Bone marrow (tissue), 2 donors: Measurements from ENCODE around the gene SLC25A23.
A peak's percentile ranks its signal among the peaks of the same experiment; 100 is the strongest.

Experiments used
- DNase-seq, 2 donors: peaks; one replicate each; lab custom pipeline; 2025; lab: John Stamatoyannopoulos, UW

The SLC25A23 gene

DNA sequence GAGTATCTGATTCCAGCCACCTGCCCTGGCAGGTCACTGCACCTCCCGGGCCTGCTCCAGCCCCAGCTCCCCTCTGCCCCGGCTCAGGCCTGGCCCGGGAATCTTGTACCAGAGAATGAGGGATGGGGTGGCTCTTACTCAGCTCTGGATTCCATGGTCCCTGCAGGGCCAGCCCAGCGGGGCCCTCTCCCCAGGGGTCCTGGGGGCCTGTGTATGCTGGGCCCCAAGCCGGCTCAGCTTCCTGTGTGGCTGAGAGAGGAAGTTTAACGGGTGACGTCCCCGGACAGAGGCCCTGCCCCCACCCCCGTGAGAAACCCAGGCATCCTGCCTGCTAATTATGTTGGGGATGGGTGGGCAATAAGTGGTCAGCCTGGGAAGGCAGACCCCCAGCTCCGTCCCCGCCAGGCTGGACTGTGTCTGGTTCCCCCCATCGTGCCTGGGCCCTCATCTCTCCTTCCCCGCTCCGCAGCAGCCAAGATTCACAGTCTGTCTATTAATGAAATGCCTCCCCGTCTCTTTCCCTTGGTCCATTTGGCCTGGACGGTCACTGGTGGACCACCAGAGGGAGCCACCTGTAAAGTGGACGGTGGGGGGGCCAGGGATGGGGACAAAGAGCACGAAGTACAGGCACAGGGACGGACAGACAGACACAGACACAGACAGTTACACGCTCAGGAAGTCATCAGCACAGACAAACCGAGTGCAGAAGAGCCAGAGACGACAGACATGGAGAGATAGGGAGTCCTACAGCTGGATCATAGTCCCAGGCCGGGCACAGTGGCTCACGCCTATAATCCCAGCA lies 22.1 kb upstream of the SLC25A23 start, which contains the start of gene DENND1C:
DENND1C (minus strand) TSS at position 247 of the 802 bp plus-strand sequence; CDS start at position 155, 92 bp downstream.
- DNase-seq, result peak; percentile 22 to 64

DNA sequence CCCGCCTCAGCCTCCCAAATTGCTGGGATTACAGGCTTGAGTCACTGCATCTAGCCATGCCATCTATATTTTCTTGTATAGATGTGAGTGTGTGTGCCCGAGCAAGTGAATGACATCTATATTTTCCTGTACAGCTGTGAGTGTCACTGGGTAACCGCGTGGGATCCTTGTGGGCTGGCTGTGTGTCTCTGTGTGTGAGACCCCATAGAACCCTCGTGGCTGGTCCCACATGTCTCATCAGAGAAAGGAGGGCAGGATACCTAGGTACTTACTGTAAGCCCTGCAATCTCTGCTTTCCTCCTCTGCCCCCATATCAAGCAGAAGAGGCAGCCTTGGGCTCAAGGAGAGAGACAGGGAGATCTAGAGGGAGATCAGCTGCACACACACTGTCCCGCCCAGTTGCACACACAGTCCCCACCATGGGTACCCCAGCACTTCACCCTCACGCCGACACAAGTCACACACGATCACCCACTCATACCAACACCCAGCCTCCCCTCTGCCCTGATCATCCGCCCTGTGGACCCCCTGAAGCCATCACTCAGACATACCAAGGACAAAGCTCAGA lies 21.3 kb upstream of the SLC25A23 start:
- DNase-seq, result no peak

DNA sequence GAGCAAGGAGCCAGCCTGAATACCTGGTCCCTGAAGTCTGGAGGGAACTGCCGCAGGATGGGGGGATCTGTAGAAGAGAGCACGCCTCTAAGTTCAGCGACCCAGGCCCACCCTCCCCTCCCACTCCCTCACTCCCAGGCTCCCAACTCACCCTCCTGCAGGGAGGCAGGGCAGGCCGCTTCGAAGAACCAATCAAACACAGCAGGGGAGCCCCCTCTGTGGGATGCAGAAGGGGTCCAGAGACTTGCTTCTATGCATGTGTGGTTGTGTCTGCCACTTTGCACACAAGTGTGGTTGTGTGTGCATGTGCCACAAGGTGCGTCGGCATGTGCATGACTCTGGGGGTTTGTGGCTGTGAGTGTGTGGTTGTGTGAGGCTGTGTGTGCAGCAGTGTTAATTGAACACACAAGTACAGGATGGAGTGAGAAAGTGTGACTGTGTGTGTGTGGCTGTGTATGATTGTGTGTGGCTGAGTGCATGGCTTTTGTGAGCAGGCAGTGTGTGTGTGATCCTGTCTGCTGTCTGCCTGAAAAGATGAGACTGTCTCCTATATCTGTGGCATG lies 20.3 kb upstream of the SLC25A23 start:
- no peak for DNase-seq

DNA sequence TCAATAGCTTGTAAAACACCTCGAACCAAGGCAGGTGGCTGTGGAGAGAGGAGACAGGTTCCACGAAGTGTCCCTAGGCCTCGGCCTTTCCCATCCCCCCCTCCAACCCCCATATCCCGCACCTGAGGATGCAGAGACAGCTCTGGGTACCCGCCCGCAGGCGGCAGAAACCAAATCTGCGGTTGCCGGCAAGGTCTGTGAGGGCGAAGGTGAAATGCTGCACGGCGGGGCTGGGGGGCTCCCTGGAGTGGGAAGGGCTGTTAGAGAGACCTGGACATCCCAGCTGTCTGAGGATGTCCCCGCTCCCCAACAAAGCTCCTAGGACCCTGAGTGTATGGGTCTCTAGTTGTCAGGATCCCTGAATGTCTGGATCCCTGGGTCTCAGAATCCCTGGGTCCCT lies 19.2 kb upstream of the SLC25A23 start:
- DNase-seq, result no peak

DNA sequence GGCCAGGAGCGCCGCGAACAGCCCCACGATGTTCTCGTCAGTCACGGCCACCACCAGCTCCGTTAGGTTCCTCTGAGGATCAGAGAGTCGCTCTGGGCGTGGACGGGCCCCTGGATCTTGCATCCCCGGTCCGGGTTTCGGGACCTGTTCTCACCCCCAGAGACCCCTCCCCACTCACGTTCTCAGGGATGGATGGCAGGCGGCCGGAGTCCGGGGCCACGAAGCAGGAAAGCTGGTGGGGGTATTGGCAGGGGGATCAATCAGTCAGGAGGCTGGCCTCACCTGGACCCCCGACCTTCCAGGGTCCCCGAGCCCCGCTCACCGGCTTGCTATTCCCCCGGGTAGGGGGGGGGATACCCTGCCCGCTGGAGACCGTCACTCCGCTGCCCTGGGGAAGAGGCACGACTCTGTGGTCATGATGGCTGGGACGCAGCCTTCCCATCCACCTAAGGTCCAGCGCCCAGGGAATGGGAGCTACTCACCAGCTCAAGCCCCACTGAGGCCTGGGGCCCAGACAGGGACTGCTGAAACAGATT lies 17.4 kb upstream of the SLC25A23 start:
- no peak for DNase-seq

DNA sequence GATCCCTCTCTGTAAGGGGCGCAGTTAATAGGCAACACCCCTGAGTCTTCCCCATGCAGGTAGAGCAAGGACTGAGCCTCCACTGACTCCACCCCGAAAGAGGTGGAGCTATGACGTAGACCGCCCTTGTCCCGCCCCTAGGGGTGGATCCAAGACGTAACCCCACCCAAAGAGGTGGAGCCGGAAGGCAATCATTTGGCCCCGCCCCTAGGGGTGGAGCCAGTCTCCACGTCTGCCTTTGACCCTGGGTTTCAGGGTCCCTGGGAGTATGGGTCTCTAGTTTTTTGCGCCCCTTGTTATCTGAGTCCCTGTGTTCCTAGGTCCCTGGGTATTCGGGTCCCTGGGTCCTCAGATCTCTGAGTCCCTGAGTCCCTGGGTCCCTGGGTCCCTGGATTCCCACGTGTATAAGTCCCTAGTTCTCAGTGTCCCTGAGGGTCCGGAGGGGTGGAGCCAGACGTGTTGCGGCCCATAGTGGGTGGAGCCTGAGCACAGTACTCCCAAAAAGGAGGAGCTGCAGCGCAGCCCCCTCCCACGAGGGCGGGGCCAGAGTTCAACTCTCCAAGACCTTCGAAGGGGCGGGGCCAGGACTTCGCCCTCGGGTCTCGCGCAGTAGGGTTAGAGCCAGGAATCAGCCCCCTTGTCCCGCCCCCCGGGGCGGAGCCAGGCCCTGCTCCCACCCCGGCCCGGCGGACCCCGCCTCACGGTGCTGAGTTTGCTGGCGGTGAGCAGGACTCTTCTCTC lies 16.7 kb upstream of the SLC25A23 start:
- DNase-seq, result no peak

DNA sequence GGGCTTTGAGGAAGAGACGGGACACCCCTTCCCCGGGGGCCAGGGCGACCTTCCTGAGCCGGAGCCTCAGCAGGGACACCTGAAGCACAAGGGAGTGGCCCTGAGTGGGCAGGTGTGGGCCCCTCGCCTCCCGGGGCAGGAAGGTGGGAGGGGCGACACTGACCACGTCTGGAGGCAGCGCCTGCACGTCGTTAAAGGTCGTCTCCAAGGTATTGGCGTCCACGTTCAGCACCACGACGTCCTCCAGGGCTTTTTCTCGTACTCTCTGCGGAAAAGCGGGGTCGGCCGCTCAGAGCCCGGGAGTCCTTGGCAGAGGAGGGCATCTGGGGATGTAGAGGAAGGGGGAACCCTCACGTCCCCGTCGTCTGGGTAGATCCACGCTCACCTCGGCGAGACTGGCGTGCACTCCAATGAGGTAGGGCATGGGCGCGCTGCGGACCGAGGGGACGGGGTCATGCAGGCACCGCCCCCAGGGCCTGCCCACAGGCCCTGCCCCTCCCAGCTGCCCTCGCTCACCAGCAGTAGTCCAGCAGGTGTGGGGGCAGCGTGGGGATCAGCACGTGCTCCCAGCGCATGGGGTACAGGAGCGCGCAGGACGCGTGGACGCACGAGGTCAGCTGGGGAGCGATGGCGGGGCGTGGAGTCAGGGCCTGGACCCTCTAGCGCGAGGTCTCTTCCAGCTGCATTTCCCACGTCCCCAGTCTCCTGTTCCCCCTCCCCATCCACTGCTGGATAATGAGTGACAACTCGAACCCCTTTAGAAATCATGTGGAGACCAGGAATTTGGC lies 15.9 kb upstream of the SLC25A23 start:
- no peak for DNase-seq

DNA sequence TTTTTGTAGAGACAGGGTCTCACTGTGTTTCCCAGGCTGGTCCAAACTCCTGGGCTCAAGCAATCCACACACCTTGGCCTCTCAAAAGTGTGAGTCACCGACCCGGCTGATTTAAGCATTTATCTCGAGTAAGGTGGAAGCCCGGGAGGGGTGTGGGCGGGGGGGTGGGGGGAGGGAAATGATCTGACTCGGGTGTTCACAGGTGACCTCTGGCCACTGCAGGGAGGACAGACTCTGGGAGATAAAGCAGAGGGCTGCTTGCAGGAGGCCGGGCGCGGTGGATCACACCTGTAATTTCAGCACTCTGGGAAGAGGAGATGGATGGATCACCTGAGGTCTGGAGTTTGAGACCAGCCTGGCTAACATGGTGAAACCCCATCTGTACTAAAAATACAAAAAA lies 14.1 kb upstream of the SLC25A23 start:
- DNase-seq, result no peak

DNA sequence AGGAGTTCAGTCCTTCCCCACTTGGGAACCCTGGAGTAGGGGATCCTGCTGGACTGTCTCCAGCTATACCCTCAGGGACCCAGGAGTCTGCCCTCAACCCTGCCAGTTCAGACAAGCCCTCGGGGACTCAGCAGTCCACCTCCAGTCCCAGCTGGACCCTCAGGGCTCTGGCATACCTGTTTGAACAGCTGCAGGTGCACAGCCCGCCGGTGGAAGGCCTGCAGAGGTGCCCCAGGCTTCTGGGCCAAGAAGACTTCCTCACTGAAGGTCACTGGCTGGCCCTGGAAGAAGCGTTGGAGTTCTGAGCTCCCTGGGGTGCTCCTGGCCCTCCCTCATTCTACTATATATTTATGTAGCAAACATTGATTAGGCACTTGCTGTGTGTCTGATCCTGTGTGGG lies 13.1 kb upstream of the SLC25A23 start:
- DNase-seq, result no peak

DNA sequence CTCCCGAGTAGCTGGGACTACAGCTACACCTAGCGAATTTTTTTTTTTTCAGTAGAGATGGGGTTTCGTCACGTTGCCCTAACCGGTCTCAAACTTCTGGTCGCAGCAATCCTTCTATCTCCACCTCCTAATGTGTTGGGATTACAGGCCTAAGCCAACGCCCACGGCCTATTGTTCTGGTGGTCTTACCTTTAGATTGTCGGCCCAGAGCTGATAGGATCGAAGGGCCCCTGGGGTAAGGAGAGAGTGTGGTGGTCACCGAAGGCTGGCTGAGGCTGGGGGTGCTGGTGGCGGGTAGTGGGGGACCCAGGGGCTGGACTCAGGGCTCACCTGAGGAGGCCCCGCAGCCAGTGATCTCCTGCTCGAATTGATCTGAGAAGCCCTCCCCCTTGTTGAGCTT lies 11.5 kb upstream of the SLC25A23 start:
- no peak for DNase-seq

DNA sequence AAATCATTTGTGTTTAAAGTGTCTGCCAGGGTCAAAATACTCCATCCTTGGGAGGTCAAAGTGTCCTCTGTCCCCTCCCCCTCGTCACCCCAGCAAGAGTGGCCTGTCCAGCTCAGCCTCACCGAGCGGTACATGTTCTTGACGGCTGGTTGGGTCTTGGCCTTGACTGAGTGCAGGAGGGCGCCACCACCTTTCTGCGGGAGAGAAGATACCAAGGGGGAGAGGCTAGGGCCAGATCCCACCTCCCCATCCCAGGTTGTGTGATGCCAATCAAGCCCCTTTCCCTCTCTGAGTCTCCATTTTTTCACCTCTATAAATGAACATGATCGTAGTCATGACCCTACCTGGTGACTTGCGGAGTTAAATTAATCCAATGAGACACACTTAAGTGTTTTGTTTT lies 10.6 kb upstream of the SLC25A23 start:
- no peak for DNase-seq

DNA sequence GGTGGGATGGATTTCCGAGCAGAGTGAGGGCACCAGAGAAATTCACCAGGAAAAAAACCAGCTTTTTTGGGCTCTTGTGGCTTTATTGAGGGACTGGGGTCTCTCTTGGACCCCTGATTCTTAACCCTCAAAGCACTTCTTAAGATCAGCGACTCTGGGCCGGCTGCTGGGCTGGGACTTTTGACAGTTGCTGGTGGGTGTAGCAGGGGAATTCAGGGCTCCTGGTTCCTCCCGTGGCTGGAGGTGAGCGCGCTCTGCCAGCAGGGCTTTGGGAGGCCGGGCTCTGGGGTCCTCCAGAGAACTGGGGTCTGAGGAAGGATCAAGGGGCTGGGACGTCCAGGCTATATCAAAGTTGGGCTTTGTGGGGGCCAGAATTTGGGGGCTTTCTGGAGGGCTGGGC lies 7.8 kb upstream of the SLC25A23 start:
- DNase-seq, result no peak

DNA sequence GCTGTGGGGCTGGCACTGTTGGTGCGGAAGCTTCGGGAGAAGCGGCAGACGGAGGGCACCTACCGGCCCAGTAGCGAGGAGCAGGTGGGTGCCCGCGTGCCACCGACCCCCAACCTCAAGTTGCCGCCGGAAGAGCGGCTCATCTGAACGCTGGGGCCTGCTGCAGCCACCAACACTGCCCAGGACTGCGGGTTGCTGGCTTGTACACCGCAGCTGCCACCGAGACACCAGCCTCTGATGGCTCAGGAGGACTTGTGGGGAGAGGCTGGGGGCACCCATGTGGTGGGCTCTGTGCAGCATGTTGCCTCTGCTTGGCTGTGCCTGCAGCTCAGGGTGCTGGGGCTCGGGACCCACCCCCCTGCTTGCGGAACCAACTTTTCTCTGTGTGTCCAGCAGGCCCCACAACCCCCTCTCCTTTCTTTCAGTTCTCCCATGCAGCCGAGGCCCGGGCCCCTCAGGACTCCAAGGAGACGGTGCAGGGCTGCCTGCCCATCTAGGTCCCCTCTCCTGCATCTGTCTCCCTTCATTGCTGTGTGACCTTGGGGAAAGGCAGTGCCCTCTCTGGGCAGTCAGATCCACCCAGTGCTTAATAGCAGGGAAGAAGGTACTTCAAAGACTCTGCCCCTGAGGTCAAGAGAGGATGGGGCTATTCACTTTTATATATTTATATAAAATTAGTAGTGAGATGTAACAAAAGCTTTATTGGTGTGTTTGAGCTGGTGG lies 7.1 kb upstream of the SLC25A23 start:
- no peak for DNase-seq

DNA sequence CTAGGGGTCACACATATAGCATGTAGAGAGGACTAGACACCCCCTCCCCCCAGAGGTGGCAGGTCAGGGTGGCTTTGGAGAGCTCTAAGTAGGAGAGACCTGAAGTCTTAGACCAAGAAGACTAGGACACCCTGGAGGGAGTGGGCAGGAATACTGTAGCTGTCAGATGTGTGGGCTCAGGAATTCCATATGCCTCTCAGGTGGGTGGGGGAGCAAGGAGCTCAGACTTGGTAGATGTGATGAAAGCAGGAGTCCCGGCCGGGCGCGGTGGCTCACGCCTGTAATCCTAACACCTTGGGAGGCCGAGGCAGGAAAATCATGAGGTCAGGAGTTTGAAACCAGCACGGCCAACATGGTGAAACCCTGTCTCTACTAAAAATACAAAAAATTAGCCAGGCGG lies 6.1 kb upstream of the SLC25A23 start:
- no peak for DNase-seq

DNA sequence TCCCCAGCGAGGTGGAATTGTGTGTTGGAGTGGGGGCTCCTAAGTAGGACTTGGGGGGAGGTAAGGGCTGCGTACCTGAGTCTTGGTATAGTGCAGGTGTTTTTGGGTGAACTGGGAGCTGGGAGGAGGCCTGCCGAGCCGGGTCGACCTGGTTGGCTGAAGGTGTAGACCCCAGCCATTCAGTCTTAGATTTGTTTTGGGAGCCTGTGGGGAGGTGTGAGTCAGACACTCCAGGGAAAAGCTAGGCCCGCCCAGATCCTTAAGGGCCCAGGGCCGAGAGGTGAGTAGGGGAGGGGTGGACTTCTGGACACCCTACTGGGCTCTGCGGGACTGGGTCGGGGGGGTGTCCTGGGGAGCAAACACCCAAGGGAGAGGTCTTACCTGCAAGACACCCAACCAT lies 5.4 kb upstream of the SLC25A23 start:
- DNase-seq, result no peak

DNA sequence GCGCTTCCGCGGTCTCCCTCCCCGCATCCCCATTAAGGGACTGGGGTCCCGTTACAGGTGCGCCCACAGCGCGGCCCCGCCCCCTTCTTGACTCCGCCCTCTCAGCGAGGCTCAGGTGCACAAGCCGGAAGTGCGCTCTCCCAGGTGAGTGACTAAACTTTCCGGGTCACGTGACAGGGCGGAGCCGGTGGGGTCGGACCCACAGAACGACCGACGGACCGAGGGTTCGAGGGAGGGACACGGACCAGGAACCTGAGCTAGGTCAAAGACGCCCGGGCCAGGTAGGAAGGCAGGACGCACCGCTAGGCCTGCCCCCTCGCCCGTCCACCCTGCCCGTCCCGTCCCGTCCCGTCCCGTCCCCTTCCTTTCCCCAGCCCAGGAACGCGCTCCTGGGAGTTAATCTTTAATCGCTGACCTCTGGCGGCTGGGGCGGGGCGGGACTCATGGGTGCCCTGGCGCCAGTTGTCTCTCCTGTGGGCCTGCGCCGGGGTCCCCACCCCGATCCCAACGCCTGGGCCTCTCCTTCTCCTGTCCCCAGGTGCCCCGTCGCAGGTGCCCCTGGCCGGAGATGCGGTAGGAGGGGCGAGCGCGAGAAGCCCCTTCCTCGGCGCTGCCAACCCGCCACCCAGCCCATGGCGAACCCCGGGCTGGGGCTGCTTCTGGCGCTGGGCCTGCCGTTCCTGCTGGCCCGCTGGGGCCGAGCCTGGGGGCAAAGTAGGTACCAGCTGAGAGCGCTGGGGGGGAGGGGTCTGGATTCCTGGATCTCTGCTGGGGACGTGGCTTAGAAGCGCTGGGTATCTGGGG lies 4.7 kb upstream of the SLC25A23 start, which contains the start of gene CRB3:
CRB3 (plus strand) TSS at position 202 of the 804 bp plus-strand sequence; CDS start at position 633, 431 bp downstream.
- no peak for DNase-seq

DNA sequence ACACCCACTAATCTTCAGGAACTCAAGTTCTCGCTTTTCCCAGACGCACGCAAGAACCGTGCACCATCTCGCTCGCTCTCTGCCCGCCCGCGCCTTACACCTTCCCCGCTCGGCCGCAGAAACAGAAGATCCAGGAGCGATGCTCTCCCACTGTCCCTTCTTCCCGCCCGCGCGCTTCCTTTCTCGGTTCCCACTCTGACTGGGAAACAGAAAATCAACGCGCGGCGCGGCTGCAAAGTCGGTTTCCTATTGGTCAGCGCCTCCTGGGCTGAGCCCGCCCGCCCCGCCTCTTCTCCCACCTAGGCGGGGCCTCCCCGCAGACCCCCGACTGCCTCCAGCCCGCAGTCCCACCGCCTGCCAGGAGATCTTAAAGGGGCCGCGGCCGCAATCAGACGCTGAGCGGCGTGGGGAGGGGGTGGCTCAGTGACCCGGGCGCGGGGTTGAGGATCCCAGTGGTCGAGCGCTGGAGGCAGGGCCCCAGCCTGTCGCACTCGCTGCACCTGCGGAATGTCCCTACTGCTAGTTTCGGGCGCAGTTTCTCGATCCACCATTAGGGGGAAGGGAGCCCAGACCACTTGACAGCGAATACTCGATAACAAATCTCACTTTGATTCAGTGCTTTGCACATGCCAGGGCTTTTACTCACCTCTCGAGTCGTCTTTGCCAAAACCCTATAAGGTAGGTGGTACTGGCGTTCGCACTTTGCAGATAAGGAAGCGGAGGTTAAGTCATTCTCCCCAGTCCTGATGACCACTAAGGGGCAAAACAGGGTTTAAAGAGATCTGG lies 700 bp upstream of the SLC25A23 start:
- peak; percentile 70 to 93 for DNase-seq

DNA sequence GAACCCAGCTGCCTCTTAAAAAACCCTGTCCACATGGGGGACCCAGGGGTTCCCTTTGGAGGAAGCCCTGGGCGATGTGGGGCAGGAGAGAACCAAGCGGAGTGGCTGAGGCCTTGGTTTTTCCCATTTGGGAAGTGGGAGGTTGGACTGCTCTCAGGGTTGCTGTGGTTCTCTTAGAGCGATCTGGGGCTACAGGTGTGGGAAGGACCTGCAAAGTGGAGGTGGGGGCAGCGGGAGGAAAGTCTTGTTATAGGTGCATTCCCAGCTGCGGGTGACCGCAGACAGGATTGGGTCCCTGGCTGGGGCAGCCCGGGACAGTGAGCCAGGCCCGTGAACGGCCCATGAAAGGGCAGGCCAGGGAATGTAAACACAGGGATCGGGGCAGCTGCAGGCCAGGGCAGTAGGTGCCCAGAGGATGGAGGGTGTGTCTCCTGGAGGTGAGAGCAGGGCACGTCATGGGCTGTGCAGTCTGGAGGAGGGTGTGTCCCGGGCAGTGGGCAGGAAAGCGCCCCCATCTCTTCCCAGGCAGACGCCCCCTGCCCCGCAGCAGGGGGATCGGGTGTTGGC lies 814 bp downstream of the SLC25A23 start:
- DNase-seq, result no peak
